Stimulated activated CD8-positive, alpha-beta memory T cell treated with anti-CD3 and anti-CD28 coated beads, Interleukin-12 subunit alpha, Interleukin-12 subunit beta, amount 100 ng/mL, for 24 hours (primary cell): ENCODE measurements around the gene KIF17.
"Not testable (repeated sequence)": the region's sequence is repeated elsewhere in the genome, so short reads cannot be mapped to it uniquely, and the experiment has no call there.

Source experiments
- DNase-seq: peaks from one replicate; pipeline ENCODE4 v3.0.0-alpha.2; 2020; ENCODE audit errors: extremely low read depth

The KIF17 gene

GRCh38 chr1:20686883-20687725, 30.7 kb downstream of the KIF17 start:
- no peak for DNase-seq

GRCh38 chr1:20685741-20686140, 32.1 kb downstream of the KIF17 start:
- no peak for DNase-seq

GRCh38 chr1:20685099-20685662, 32.6 kb downstream of the KIF17 start:
- no peak for DNase-seq

- DNase-seq = no peak
Measured at GRCh38 chr1:20684651-20685050, 33.2 kb downstream of the KIF17 start.

- no peak for DNase-seq
Measured at GRCh38 chr1:20684050-20684620, 33.7 kb downstream of the KIF17 start.

GRCh38 chr1:20683614-20684013, 34.2 kb downstream of the KIF17 start:
- DNase-seq = no peak

GRCh38 chr1:20682571-20683236, 35.1 kb downstream of the KIF17 start:
- DNase-seq = no peak

- no peak for DNase-seq
Measured at GRCh38 chr1:20681999-20682398, 35.8 kb downstream of the KIF17 start.

- no peak for DNase-seq
Measured at GRCh38 chr1:20680269-20680668, 37.5 kb downstream of the KIF17 start.

- no peak for DNase-seq
Measured at GRCh38 chr1:20678599-20678998, 39.2 kb downstream of the KIF17 start.

- DNase-seq = not testable (repeated sequence)
Measured at GRCh38 chr1:20673626-20674025, 44.2 kb downstream of the KIF17 start.

GRCh38 chr1:20672265-20672632, 45.6 kb downstream of the KIF17 start:
- DNase-seq = no peak

- no peak for DNase-seq
Measured at GRCh38 chr1:20670936-20671335, 46.9 kb downstream of the KIF17 start.

GRCh38 chr1:20668581-20668980, 49.2 kb downstream of the KIF17 start:
- no peak for DNase-seq

- DNase-seq = no peak
Measured at GRCh38 chr1:20666804-20667203, 51.0 kb downstream of the KIF17 start.

GRCh38 chr1:20666146-20666545, 51.7 kb downstream of the KIF17 start:
- no peak for DNase-seq

- DNase-seq = no peak
Measured at GRCh38 chr1:20665726-20666125, 52.1 kb downstream of the KIF17 start.

GRCh38 chr1:20663969-20664715, 53.7 kb downstream of the KIF17 start:
- no peak for DNase-seq

- DNase-seq = no peak
Measured at GRCh38 chr1:20663365-20663764, 54.4 kb downstream of the KIF17 start.

- DNase-seq = no peak
Measured at GRCh38 chr1:20662110-20662475, 55.7 kb downstream of the KIF17 start.

GRCh38 chr1:20661207-20662109, 56.3 kb downstream of the KIF17 start, which contains the start of gene DDOST:
DDOST (minus strand) TSS chr1:20661369; CDS start chr1:20661350, 19 bp downstream.
- peak; percentile 93 for DNase-seq
